Measurements from ENCODE around the gene NRG2.

Gene NRG2

DNA sequence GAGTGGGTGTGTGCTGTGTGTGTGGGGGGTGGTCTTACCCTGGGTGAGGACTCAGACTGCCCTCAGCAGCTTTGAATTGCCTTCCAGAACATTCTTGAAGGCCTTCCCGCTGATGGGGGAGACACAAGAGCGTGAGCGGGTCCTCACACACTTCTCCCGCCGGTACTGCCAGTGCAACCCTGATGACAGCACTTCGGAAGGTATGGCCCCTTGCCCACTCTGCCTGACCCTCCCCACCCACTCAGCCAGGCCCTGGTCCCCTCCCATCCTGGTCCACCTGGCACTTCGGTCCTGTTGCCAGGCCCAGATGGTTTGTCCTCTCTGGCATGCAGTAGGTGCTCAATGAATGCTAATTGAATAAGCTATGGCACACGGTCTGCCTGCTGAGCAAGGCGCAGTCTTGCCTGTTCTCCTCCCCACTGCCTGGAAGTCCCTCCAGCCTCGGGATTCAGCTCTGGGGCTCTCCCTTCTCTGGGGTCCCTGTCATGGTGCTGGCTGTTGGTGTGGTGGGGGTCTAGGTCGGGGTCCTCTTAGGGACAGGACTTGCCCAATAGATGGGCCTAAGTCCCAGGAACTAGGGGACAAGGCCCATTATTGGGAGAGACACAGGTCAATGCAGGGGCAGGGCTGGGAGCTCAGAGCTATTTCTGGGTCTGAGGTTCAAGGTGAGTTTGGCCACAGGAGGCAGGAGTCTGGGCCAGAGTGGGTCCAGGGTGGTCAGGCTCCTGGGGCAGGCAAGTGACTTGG lies 221.1 kb downstream of the NRG2 start:
- no peak overlapping the region for H3K4me3 ChIP-seq (ENCODE audit: low read depth, low read length)

DNA sequence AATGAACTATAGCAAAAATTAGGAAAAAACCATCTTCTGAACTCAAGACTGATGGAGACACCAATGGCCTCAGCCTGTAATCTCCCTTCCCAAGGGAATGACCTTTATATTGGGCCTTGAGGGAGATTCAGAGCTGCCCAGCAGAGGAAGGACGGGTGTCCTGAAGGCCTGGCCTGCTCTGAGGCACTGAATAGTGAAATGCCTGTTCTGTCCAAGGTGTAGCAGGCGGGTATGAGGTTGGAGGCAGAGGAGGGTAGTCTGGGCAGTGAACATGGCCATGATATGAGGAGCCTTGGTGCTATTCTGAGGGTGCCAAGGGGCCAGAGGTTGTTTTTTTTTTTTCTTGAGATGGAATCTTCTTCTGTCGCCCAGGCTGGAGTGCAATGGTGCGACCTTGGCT lies 222.5 kb downstream of the NRG2 start:
- no peak overlapping the region for H3K4me3 ChIP-seq (ENCODE audit: low read depth, low read length)

GRCh38 chr5:139820130-139820529 lies 223.0 kb downstream of the NRG2 start:
- H3K4me3 ChIP-seq (ENCODE audit: low read depth, low read length), result no peak overlapping the region

DNA sequence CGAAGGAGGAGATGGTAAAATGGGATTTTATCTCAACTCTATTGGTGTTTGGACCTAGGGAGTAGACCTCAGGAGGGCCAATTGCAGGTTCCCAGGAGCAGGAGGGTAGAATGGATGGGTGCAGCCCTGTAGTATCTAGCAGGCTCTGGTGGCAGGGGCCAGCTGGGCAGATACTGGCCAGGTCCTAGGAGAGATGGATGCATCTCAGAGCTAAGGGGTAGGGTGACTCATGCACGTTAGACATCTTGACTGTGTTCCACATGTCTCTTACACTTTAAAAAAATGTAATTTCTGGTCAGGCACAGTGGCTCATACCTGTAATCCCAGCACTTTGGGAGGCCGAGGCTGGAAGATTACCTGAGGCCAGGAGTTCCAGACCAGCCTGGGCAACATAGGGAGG lies 225.1 kb downstream of the NRG2 start:
- no peak overlapping the region for H3K4me3 ChIP-seq (ENCODE audit: low read depth, low read length)

DNA sequence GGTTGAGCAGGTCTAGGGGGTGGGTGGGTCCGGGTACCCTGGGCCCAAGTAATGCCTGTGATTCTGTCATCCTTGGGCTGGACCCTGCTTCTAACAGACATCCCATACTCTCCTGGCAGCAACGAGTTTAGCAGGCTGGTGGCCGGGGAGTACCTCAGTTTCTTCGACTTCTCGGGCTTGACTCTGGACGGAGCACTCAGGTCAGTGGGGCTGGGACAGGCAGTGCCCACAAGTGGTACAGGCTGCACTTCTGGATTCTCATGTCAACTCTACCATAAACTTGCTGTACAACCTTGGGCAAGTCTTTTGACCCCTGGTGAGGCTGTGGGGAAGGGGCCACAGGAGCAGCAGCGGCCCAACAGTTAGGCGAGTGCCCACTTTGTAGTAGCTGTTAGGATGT lies 225.7 kb downstream of the NRG2 start:
- H3K4me3 ChIP-seq (ENCODE audit: low read depth, low read length), result no peak overlapping the region

GRCh38 chr5:139816566-139816965 lies 226.5 kb downstream of the NRG2 start:
- no peak overlapping the region for H3K4me3 ChIP-seq (ENCODE audit: low read depth, low read length)

DNA sequence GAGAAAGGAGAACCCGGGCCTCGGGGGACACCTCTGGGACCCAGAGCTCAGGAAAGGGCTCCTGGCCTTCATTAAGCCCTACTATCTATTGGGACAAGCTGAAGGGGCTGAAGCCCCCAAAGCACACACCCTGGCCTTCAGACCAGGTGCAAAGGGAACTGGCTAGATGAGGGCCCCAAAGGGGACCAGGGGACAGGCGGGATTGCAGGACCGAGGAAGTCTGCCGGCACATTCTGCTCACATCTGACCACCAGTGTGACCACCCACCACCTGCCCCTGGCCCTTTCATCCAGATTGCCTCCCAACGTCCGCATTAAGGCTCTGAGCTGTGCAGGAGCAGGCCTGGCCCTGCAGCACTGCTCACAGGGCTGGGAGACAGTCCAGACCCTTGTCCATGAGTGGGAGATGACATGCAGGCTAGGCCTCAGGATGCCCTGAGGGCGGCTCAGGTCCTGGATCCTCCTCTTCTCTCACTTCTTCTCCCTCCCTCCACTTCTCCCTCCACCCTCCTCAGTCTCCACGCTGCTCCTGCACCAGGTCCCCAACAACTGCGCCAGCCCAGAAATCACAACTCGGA lies 228.3 kb downstream of the NRG2 start:
- no peak overlapping the region for H3K4me3 ChIP-seq (ENCODE audit: low read depth, low read length)

- H3K4me3 ChIP-seq (ENCODE audit: low read depth, low read length), result no peak overlapping the region
These were observed 228.9 kb downstream of the NRG2 start for GRCh38 chr5:139814191-139814601.

DNA sequence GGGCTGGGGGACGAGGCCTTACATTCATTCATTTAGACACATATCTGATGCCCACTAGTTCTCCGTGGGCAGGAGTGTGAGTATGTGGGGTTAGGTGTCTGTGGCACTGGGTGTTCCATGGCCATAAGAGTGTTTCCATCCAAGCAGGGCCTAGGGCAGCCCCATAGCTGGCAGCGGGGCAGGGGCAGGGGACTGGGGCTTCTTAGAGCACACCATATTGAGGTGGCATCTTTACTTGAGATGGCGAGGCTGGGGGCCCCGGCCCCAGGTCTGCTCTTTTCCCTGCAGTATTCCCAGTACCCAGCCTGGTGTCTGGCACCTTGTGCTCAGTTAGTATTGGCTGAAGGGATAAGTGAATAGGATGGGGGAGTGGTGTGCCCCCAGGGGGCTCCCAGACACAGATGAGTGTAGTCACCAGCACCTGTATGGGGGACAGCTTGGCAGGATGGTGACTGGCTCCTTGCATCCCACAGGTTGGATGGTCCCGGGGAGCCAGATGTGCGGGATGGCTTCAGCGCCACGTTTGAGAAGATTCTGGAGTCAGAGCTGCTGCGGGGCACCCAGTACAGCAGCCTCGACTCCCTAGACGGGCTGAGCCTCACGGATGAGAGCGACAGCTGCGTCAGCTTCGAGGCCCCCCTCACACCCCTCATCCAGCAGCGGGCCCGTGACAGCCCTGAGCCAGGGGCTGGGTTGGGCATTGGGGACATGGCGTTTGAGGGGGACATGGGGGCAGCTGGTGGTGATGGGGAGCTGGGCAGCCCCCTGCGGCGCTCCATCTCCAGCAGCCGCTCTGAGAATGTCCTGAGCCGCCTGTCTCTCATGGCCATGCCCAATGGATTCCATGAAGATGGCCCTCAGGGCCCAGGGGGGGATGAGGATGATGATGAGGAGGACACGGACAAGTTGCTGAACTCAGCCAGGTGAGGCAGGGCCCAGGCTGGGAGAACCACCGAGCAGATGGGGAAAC lies 230.0 kb downstream of the NRG2 start:
- H3K4me3 ChIP-seq (ENCODE audit: low read depth, low read length), result no peak overlapping the region

DNA sequence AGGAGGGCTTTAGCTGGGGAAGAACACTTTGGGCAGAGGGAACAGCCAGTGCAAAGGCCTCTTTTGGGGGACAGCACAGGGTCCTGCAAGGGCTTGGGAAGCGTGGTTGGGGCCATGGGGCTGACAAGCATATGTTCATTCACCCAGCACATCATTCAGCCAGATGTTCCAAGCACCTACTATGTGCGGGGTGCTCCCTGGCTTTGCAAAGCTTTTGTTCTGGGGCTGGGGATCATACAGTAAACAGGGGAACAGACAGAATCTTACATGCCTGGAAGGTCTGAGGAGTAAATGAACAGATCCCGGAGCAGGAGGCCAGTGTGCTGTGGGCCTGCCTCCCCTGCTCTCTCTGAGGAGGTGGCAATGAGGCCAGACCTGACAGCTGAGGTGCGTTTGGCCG lies 230.8 kb downstream of the NRG2 start:
- no peak overlapping the region for H3K4me3 ChIP-seq (ENCODE audit: low read depth, low read length)

DNA sequence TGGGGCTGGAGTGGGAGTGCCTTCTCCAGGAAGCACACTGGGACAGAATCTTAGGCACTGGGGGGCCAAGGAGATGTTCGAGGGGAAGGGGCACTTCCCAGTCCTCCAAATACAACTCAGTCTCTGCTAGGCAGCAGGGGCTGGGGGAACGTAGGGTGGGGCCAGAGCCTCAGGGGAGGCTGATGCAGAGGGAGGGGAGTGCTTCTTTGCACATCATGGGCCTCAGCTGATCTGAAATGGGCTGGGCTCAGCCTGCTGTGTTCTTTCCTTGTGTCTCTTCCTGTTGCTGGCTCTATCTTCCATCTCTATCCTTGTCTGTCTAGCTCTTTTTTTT lies 231.9 kb downstream of the NRG2 start:
- H3K4me3 ChIP-seq (ENCODE audit: low read depth, low read length), result no peak overlapping the region

- H3K4me3 ChIP-seq (ENCODE audit: low read depth, low read length), result no peak overlapping the region
These were observed 232.5 kb downstream of the NRG2 start for GRCh38 chr5:139810341-139811273.

- H3K4me3 ChIP-seq (ENCODE audit: low read depth, low read length), result no peak overlapping the region
These were observed 233.7 kb downstream of the NRG2 start for GRCh38 chr5:139809331-139809810.

GRCh38 chr5:139808481-139809330 lies 234.4 kb downstream of the NRG2 start:
- H3K4me3 ChIP-seq (ENCODE audit: low read depth, low read length), result no peak overlapping the region

DNA sequence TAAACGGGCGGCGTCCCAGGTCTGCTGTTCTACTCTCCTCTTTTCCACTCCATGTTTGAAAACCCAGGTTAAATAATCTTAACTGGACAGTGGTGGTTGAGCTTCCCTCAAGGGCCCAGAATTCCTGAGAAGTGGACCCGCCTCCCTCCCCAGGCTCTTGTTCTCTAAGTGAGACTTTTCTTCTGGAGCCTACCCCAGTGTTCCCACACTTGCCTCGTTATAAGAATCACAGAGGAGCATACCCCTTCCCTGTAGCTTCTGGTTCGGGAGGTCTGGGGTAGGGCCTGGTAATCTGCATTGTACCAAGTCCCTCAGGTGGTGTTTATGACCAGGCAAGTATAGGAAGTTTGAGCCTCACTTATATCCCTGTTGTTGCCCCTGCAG lies 235.5 kb downstream of the NRG2 start:
- H3K4me3 ChIP-seq (ENCODE audit: low read depth, low read length), result no peak overlapping the region

DNA sequence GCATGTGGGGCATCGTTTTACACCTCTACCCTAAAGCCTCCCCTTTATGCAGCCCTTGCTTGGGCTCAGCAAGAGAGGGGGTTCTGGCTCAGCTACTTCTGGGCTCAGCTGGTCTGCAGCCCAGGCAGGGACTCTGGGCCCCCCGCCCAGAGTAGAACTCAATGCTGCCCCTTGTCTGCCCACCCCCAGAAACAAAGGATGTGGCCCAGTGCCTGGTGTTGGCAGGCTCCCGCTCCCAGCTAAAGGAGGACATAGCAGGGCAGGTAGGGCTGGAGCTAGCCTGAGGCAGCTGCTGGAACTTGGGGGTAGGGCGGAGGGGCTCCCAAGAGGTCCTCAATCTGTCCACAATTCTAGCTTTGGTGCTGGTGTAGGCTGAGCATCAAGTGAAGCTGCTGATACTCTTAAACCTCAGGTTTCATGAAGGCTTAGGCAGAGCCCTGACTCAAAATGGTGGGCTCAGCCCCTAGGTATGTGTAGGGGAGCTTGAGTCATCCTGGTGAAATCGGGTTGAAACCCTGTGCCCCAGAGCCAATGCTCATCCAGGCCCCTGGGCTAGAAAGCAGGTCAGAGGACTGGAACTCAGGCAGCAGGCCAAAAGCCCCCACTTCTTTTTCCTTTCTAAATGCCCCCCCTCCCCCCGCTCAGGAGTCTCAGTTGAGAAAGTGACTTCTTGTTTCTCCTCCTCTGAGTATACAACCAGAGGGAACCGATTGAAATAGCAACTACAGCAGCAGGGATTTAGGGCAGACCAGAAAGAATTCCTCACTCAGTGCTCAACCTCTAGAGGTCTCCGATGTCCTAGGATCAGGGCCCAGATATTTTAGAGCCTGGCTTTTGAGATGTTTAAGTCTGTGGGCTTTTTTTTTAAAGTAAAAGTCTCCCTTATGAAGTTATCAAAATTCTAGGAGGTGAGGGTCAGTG lies 236.1 kb downstream of the NRG2 start:
- no peak overlapping the region for H3K4me3 ChIP-seq (ENCODE audit: low read depth, low read length)

DNA sequence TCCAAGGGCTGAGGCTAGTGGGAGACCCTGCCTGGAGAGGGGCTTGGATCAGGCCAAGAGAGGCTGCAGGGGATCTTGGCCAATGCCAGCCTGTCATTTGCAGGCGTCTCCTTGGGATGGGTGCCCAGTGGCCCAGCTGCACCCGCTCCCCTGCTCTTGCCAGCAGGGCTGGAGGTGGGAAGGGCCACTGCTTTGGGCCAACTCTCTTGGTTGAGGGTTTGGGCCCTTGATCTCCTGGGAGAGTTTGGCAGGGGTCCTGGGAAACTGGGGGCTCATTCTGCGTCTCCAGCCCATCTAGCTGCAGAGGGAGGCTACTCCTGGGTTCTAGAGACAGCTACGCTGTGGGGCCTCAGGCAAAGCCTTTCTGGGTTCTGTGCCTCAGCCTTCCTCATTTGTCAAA lies 237.0 kb downstream of the NRG2 start:
- H3K4me3 ChIP-seq (ENCODE audit: low read depth, low read length), result no peak overlapping the region

DNA sequence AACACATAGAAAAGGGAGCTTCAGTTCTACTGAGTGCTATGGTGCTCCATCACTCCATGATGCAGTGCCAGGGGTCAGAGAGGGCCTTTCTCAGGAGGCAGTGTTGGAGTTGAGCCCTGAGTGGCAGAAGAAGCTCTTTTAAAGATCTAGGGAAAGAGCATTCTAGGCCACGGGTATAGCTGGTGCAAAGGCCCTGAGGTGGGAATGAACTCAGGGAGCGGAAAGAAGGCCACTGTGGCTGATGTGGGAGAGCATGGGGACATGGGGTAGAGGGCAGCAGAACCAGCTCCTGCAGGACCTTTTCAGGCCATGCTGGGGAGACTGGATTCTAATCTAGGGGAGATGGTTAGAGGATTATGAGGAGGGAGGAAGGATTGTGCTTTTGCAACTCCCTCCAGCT lies 237.6 kb downstream of the NRG2 start:
- H3K4me3 ChIP-seq (ENCODE audit: low read depth, low read length), result no peak overlapping the region

Measured in iPS-11a (cell line).